ENCODE measurements around the gene RBM38.

The RBM38 gene

GRCh38 chr20:57381596-57382503, 9.3 kb upstream of the RBM38 start:
- H3K9me3 ChIP-seq (ENCODE audit: insufficient read depth, low read length, severe bottlenecking): no peaks in the 10 kb centered on the region
- H3K27ac ChIP-seq (ENCODE audit: low read length): no peak overlapping the region
- H3K79me2 ChIP-seq (ENCODE audit: insufficient read depth, low read length): no peaks in the 10 kb centered on the region
- peak; percentile 81 for DNase-seq
- H4K20me1 ChIP-seq (ENCODE audit: insufficient read depth, low read length): peaks cover 67% of the 10 kb centered on the region
- peak; percentile 86 for ATAC-seq (ENCODE audit: insufficient read depth, low read depth)
- no peak overlapping the region for H3K9ac ChIP-seq (ENCODE audit: low read depth, low read length)
- H3K4me3 ChIP-seq (ENCODE audit: low read depth in 1 of 2, low read length in 2 of 2): no peak overlapping the region
- no peaks in the 10 kb centered on the region for H3K27me3 ChIP-seq (ENCODE audit: insufficient read depth, low read length, poor library complexity)
- H3K36me3 ChIP-seq (ENCODE audit: insufficient read depth, low read length): peaks cover 51% of the 10 kb centered on the region
- H3K4me1 ChIP-seq (ENCODE audit: insufficient read depth, low read length): no peaks in the 10 kb centered on the region
- TF ChIP-seq CTCF (IDR thresholded peaks at IDR 0.05; ENCODE audit: borderline replicate concordance, extremely low read depth, low read length, poor library complexity, severe bottlenecking) (peak; percentile 99), EZH2 (IDR thresholded peaks at IDR 0.05; ENCODE audit: borderline replicate concordance, low read depth, low read length, severe bottlenecking) (no peak)
- H2AFZ ChIP-seq (ENCODE audit: low read depth, low read length): no peak overlapping the region
- H3K4me2 ChIP-seq (ENCODE audit: insufficient read depth, low read length): no peak overlapping the region

DNA sequence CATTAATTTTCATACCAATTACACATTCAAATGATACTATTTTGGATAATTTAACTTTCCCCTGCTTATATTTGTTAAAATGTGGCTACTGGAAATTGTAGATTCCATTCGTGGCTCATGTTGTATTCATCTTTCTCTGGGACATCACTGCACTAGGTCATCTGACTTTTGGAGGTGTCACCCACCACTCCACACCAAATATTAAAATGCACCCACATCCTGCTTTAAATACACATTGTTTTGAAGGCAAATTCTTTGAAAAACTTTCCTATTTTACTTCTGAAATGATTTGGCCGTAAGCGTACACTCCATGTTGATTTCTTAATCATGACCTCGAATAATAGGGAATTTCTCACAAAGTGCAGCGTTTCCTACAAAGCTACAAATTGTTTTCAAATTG, 8.7 kb upstream of the RBM38 start:
- H3K4me1 ChIP-seq (ENCODE audit: insufficient read depth, low read length): no peaks in the 10 kb centered on the region
- no peak overlapping the region for H3K4me3 ChIP-seq (ENCODE audit: low read depth in 1 of 2, low read length in 2 of 2)
- no peak overlapping the region for H3K4me2 ChIP-seq (ENCODE audit: insufficient read depth, low read length)
- H3K79me2 ChIP-seq (ENCODE audit: insufficient read depth, low read length): no peaks in the 10 kb centered on the region
- H3K36me3 ChIP-seq (ENCODE audit: insufficient read depth, low read length): peaks cover 44% of the 10 kb centered on the region
- no peak for TF ChIP-seq EZH2 (IDR thresholded peaks at IDR 0.05; ENCODE audit: borderline replicate concordance, low read depth, low read length, severe bottlenecking)
- TF ChIP-seq CTCF (IDR thresholded peaks at IDR 0.05; ENCODE audit: borderline replicate concordance, extremely low read depth, low read length, poor library complexity, severe bottlenecking): no peak
- H3K27ac ChIP-seq (ENCODE audit: low read length): no peak overlapping the region
- no peak overlapping the region for H3K9ac ChIP-seq (ENCODE audit: low read depth, low read length)
- DNase-seq: no peak
- H3K9me3 ChIP-seq (ENCODE audit: insufficient read depth, low read length, severe bottlenecking): no peaks in the 10 kb centered on the region
- no peak for ATAC-seq (ENCODE audit: insufficient read depth, low read depth)
- H4K20me1 ChIP-seq (ENCODE audit: insufficient read depth, low read length): peaks cover 63% of the 10 kb centered on the region
- H3K27me3 ChIP-seq (ENCODE audit: insufficient read depth, low read length, poor library complexity): no peaks in the 10 kb centered on the region
- H2AFZ ChIP-seq (ENCODE audit: low read depth, low read length): no peak overlapping the region

DNA sequence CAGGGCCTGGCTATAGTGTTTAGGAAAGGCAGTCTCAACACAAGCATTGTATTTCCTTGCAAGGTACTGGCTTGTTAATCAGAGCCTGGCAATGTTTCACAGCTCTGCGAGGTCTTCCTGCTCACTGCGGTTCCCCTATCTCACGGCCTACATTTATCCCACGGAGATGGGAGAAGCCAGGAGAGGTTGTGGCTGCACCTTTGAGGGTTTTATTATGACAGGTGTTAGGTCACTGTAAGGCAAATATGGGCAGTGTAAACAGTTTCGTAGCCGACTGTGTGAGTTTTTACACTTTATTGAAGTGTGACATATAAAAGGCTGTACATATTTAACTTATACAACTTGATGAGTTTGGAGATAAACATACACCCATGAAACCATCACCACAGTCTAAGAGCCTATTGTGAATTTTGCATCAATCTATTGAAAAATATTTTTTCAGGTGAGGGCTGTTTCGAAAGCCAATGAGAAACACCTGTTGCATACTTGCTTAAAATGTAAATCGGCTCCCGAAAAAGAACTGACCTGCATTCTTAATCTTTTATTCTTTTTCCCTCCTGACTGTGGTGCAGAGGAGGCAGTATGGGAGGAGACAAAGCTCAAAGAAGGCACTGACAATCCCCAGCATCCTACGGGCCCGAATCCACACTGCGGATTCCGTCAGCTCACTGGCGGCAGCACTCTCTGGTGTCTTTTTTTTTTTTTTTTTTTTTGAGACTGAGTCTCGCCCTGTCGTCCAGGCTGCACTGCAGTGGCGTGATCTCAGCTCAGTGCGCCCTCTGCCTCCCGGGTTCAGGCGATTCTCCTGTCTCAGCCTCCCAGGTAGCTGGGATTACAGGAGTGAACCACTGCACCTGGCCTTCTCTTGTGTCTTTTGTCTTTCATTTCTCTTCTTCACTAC, 7.5 kb upstream of the RBM38 start:
- TF ChIP-seq EZH2 (IDR thresholded peaks at IDR 0.05; ENCODE audit: borderline replicate concordance, low read depth, low read length, severe bottlenecking): no peak
- no peak for TF ChIP-seq CTCF (IDR thresholded peaks at IDR 0.05; ENCODE audit: borderline replicate concordance, extremely low read depth, low read length, poor library complexity, severe bottlenecking)
- no peak for DNase-seq
- no peak overlapping the region for H3K4me2 ChIP-seq (ENCODE audit: insufficient read depth, low read length)
- peaks cover 32% of the 10 kb centered on the region for H3K36me3 ChIP-seq (ENCODE audit: insufficient read depth, low read length)
- no peak overlapping the region for H3K27ac ChIP-seq (ENCODE audit: low read length)
- no peak for ATAC-seq (ENCODE audit: insufficient read depth, low read depth)
- no peaks in the 10 kb centered on the region for H3K79me2 ChIP-seq (ENCODE audit: insufficient read depth, low read length)
- H4K20me1 ChIP-seq (ENCODE audit: insufficient read depth, low read length): peaks cover 58% of the 10 kb centered on the region
- H3K4me3 ChIP-seq (ENCODE audit: low read depth in 1 of 2, low read length in 2 of 2): no peak overlapping the region
- H3K27me3 ChIP-seq (ENCODE audit: insufficient read depth, low read length, poor library complexity): no peaks in the 10 kb centered on the region
- no peaks in the 10 kb centered on the region for H3K9me3 ChIP-seq (ENCODE audit: insufficient read depth, low read length, severe bottlenecking)
- H2AFZ ChIP-seq (ENCODE audit: low read depth, low read length): no peak overlapping the region
- H3K4me1 ChIP-seq (ENCODE audit: insufficient read depth, low read length): no peaks in the 10 kb centered on the region
- H3K9ac ChIP-seq (ENCODE audit: low read depth, low read length): no peak overlapping the region

Measured in DND-41 (cell line).